ENCODE results near the gene FGF9.

Gene FGF9

DNA sequence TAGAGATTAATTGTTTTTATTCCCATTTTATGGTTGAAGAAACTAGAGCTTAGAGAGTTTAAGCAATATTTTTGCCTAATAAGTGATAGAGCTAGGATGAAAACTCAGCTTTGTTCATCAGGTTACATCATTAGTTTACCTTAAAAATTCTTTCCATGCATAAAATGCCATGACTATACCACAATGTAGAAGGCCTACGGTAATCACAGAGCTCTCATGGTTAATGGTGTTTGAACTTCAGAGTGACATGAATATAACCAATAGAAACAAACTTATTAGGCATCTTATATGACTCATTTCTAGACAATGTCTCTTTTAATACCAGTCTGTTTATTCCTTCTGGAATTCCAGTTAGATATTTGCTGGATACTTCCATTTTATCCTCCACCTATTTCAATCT lies 78.5 kb downstream of the FGF9 start:
- peaks cover 0 to 4% of the 10 kb centered on the region in 2 donors for H3K9me3 ChIP-seq (ENCODE audit: control insufficient read depth in 1 of 2, low read length in 2 of 2)
- peaks cover 0 to 4% of the 10 kb centered on the region in 2 donors for H3K4me1 ChIP-seq (ENCODE audit: control insufficient read depth in 1 of 2, insufficient read depth in 2 of 2, low read length in 2 of 2)
- H3K36me3 ChIP-seq (ENCODE audit: control insufficient read depth in 1 of 2, insufficient read depth in 2 of 2, low read length in 2 of 2), result no peaks in the 10 kb centered on the region
- no peak overlapping the region for H3K9ac ChIP-seq (ENCODE audit: low read depth in 1 of 2, low read length in 2 of 2)
- no peak overlapping the region for H3K4me3 ChIP-seq (ENCODE audit: low read depth in 1 of 2, low read length in 2 of 2)
- H3K27ac ChIP-seq (ENCODE audit: low read depth, low read length), result no peak overlapping the region
- no peaks in the 10 kb centered on the region for H3K27me3 ChIP-seq (ENCODE audit: control insufficient read depth in 1 of 2, insufficient read depth in 2 of 2, low read length in 2 of 2)

GRCh38 chr13:21752501-21752900 lies 81.6 kb downstream of the FGF9 start:
- H3K36me3 ChIP-seq (ENCODE audit: control insufficient read depth in 1 of 2, insufficient read depth in 2 of 2, low read length in 2 of 2), result no peaks in the 10 kb centered on the region
- H3K27me3 ChIP-seq (ENCODE audit: control insufficient read depth in 1 of 2, insufficient read depth in 2 of 2, low read length in 2 of 2), result no peaks in the 10 kb centered on the region
- H3K9me3 ChIP-seq (ENCODE audit: control insufficient read depth in 1 of 2, low read length in 2 of 2), result peaks cover 0 to 4% of the 10 kb centered on the region in 2 donors
- no peak overlapping the region for H3K4me3 ChIP-seq (ENCODE audit: low read depth in 1 of 2, low read length in 2 of 2)
- H3K9ac ChIP-seq (ENCODE audit: low read depth in 1 of 2, low read length in 2 of 2), result no peak overlapping the region
- H3K27ac ChIP-seq (ENCODE audit: low read depth, low read length), result no peak overlapping the region
- peaks cover 0 to 4% of the 10 kb centered on the region in 2 donors for H3K4me1 ChIP-seq (ENCODE audit: control insufficient read depth in 1 of 2, insufficient read depth in 2 of 2, low read length in 2 of 2)

GRCh38 chr13:21753117-21753729 lies 82.3 kb downstream of the FGF9 start:
- Histone ChIP-seq H3K36me3 (ENCODE audit: control insufficient read depth in 1 of 2, insufficient read depth in 2 of 2, low read length in 2 of 2) (no peaks in the 10 kb centered on the region), H3K9ac (ENCODE audit: low read depth in 1 of 2, low read length in 2 of 2) (no peak overlapping the region), H3K27me3 (ENCODE audit: control insufficient read depth in 1 of 2, insufficient read depth in 2 of 2, low read length in 2 of 2) (no peaks in the 10 kb centered on the region), H3K27ac (ENCODE audit: low read depth, low read length) (no peak overlapping the region), H3K4me1 (ENCODE audit: control insufficient read depth in 1 of 2, insufficient read depth in 2 of 2, low read length in 2 of 2) (peaks cover under 1 to 4% of the 10 kb centered on the region in 2 donors), H3K9me3 (ENCODE audit: control insufficient read depth in 1 of 2, low read length in 2 of 2) (peaks cover 0 to 4% of the 10 kb centered on the region in 2 donors), H3K4me3 (ENCODE audit: low read depth in 1 of 2, low read length in 2 of 2) (no peak overlapping the region)

Data from duodenal mucosa (tissue), 2 donors.